Stimulated activated CD4-positive, alpha-beta T cell treated with anti-CD3 and anti-CD28 coated beads, TNF-alpha, amount 100 ng/mL, for 1 hour (primary cell): Measurements from ENCODE around the gene MARCHF7.
"Not testable (repeated sequence)": the region's sequence is repeated elsewhere in the genome, so short reads cannot be mapped to it uniquely, and the experiment has no call there.

Experiments used
- DNase-seq, 3 donors: peaks; one replicate each; pipeline ENCODE4 v3.0.0-alpha.2; 2020; ENCODE audit warnings: low read depth in 3 of 3, low spot score in 1 of 3

The MARCHF7 gene

DNA sequence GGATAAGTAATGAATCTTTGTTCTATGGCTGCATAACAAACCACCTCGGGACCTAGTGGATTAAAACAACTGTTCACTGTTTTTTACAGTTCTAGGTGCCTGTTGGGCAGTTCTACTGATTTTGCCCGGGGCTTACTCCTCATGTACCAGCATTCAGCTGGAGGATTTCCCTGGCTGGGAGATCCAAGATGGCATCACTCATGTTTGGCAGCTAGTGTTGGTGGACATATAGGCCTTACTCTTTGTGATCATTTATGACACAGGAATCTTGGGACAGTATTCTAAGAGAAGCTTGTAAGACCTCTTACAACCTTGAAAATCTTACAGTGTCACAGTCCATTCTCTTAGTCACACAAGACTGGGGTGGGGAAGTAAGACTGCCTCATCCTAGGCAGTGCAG lies 4.6 kb downstream of the MARCHF7 start:
- DNase-seq, result no peak

DNA sequence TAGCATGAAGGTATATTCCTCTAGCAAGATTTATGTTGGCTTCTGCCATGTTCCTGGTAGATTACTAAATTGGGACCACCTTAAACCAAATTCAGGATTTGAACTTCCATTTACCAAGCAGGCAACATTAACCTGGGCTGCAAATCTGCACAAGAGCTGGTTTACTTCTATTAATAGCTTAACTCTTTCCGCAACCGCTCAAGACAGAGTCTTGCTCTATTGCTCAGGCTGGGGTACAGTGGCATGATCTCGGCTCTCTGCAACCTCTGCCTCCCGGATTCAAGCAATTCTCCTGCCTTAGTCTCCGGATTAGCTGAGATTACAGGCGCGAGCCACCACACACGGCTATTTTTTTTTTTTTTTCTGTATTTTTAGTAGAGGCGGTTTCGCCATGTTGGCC lies 8.4 kb downstream of the MARCHF7 start:
- DNase-seq, result no peak

DNA sequence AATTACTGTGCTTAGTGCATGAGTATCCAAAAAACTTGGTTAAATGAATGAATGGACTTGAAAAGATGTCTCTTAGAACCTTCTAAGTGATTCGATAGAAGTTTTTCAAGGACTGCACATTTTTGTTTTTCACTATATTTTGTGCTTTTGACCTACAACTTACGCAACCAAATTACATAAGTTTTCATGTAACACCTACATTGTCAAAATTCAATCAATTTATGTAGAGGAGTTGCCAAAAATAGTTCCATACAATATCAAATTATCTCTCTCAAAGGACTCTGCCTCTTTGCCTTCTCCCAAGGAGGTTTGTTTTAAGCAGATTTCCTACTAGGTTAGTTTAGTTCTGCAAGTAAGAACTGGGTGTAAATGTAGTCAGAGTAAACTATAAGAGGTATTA lies 10.3 kb downstream of the MARCHF7 start:
- DNase-seq, result no peak

DNA sequence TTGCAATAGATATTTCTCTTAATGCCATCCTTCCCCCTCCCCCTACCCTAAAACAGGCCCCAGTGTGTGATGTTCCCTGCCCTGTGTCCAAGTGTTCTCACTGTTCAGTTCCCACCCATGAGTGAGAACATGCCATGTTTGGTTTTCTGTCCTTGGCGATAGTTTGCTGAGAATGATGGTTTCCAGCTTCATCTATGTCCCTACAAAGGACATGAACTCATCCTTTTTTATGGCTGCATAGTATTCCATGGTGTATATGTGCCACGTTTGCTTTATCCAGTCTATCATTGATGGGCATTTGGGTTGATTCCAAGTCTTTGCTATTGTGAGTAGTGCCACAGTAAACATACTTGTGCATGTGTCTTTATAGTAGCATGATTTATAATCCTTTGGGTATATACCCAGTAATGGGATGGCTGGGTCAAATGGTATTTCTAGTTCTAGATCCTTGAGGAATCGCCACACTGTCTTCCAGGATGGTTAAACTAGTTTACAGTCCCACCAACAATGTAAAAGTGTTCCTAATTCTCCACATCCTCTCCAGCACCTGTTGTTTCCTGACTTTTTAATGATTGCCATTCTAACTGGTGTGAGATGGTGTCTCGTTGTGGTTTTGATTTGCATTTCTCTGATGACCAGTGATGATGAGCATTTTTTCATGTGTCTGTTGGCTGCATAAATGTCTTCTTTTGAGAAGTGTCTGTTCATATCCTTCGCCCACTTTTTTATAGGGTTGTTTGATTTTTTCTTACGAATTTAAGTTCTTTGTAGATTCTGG lies 12.7 kb downstream of the MARCHF7 start:
- DNase-seq, result not testable (repeated sequence)

DNA sequence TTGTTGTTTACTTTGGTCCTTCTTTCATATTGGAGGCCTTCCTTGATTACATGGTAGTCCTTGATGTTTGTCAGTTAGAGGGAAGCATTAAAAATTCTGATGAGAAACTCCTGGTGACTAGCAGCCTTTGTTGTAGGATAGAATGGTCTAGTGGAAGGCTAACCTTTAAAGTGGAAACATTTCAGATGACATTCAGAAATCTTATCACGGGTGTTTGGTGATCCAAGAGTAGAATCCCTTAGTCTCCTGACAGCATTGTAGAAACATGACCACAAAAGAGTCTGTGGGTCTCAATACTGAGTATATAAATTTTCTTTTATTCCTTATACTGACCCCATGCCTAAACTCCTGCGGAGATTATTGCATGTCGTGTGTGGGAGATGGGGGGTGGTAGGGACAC lies 13.4 kb downstream of the MARCHF7 start:
- no peak for DNase-seq

DNA sequence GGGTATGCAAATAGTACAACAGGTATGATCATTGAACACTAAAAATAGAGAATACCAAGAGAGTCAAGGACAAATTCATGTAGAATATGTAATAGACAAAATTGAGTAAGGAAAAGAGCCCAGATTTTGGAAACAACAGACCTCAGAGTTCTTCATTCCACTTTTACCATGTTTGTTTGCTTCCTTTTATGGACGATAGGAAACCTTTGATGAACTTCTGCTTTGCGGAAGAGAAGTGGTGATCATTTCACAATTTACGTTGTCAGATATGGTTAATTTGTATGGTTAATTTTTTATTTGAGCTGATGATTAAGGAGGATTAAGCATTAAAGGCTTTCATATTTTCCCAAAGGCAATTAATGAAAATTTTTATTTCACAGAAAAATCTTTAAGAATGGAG lies 16.3 kb downstream of the MARCHF7 start:
- DNase-seq, result no peak

DNA sequence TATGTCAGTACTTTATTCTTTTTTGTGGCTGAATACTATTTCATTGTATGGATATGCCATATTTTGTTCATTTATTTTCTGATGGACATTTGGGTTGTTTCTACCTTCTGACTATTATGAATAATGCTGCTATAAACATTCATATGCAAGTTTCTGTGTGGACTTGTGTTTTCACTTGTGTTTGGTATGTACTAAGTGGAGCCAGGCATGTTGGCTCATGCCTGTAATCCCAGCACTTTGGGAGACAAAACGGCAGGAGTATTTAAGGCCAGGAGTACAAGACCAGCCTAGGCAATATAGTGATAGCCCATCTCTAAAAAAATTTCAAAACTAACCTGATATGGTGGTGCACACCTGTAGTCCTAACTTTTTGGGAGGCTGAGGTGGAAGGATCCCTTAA lies 23.3 kb downstream of the MARCHF7 start:
- no peak for DNase-seq

DNA sequence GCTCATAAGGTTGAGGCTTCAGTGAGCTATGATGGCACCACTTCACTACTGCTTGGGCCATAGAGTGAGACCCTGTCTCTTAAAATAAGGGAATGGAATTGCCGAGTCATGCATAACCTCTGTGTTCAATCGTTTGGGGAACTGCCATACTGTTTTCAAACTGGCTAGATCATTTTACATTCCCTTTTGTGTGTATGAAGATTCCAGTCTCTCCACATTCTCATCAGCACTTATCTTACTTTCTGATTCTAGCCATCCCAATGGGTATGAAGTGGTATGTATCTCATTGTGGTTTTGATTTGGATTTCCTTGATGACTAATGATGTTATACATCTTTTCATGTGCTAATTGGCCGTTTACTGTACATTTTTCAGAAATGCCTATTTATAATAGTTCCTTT lies 23.7 kb downstream of the MARCHF7 start:
- no peak for DNase-seq

DNA sequence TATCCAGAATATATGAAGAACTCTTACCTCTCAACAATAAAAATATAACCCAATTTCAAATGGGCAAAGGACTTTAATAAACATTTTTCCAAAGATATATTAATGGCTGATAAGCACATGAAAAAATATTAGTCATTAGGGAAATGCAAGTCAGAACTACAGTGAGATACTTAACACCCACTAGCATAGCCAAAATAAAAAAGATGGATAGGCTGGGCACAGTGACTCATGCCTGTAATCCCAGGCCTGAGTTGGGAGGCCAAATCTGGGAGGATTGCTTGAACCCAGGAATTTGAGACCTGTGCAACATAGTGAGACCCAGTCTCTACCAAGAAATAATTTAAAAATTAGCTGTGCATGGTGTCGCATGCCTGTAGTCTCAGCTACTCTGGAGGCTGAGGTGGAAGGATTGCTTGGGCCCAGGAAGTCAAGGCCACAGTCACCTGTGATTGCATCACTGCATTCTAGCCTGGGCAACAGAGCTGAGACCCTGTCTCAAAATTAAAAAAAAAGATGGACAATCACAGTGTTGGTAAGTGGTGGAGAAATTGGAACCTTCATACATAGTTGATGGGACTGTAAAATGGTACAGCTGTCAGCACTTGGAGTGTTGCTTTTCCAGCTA lies 25.1 kb downstream of the MARCHF7 start:
- no peak for DNase-seq

DNA sequence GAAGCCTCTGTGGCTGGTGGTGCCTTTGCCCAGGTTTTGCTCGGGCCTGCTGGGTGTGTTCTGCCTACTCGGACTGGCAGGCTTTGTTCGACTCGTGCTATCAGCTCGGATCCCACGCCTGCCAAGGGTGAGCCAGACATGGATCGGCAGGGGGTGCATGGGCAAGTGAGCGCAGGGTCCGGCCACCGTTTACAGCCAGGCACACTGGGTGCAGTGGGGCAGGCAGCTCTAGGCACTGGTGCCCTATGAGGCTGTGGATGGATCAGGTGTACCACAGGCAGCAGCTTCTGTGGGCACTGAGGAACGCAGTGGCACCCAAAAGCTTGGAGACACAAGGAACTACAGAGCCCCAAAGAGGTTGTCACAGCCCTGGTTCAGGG lies 25.6 kb downstream of the MARCHF7 start:
- DNase-seq, result no peak

DNA sequence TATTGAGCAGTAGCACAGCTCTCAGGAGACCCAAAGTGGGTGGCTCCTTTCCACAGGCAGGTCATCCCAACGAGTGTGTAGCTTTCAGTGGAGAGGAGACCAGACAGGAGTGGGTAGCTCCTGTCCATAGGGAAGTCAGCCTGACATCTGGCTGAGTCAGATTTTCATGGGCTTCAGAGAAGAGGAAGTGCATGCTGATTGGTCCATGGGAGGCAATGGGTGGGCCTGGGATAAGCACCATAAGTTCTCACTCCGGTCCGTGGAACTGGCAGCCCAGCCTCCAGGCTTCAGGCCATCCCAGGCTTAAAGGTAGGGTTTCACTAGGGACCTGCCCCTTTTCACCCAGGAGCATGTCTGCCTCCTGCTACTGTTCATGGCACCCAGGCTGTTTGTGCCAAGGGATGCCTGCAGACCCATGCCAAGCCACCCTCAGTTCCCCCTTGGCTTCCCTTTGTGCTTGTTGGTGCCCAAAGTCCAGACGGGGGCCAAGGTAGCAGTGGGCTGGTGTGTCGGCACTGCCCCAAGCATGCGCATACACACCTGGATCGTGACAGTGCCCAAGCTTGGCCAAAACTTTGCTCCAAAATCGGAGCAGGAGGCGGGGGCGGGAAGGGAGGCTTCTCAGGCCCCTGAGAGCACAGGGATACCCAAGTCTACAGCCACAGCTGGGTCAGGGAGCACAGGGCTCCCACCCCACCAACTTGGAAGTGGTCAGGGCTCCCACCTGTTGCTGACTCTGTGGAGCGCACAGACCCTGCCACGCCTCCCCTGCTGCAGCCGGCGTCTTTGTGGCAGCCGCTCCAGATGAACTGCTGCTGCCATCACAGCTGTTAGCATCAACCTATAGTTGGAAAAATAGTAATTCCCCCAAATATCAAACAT lies 26.4 kb downstream of the MARCHF7 start:
- no peak for DNase-seq

DNA sequence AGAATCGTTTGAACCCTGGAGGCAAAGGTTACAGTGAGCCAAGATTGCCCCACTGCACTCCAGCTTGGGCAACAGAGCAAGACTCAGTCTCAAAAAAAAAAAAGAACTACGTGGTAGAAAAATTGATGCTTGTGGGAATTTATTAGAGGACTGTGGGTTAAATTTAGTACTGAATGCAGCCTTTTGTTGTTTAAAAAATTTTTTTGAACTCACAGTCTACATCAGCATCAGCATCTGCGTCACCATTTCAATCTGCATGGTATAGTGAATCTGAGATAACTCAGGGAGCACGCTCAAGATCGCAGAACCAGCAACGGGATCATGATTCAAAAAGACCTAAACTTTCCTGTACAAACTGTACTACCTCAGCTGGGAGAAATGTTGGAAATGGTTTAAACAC lies 30.5 kb downstream of the MARCHF7 start:
- no peak for DNase-seq

DNA sequence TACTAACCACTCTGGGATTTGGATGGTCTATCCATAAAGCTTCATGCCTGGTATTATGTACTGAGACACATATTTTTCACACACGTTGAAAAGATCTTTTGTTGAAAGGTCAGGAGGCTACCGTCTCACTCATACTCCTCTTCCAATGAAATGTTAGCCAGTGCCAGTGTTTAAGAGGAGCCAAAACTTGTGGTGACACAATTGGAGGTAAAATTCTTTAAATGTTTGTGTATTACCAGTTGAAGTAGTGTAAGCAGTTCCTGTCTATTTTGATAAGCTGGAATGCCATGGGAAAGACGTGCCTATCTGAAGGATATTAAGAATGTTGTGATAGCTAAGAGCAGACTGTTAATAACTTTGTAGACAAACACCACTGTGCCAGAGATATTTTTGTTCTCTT lies 32.1 kb downstream of the MARCHF7 start:
- DNase-seq, result no peak

DNA sequence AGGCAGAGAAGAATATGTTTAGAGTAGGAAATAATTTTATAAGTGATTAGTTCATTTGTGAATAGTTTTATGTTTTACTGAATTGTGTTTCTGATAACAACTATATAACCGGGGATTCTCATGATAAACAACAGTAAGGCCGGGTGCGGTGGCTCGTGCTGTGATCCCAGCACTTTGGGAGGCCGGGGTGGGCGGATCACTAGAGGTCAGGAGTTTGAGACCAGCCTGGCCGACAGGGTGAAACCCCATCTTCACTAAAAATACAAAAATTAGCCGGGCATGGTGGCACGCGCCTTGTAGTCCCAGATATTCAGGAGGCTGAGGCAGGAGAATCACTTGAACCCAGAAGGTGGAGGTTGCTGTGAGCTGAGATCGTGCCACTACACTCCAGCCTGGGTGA lies 32.9 kb downstream of the MARCHF7 start:
- DNase-seq, result not testable (repeated sequence)

DNA sequence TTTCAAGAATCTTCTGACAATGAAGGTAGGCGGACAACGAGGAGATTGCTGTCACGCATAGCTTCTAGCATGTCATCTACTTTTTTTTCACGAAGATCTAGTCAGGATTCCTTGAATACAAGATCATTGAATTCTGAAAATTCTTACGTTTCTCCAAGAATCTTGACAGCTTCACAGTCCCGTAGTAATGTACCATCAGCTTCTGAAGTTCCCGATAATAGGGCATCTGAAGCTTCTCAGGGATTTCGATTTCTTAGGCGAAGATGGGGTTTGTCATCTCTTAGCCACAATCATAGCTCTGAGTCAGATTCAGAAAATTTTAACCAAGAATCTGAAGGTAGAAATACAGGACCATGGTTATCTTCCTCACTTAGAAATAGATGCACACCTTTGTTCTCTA lies 35.8 kb downstream of the MARCHF7 start:
- no peak for DNase-seq

DNA sequence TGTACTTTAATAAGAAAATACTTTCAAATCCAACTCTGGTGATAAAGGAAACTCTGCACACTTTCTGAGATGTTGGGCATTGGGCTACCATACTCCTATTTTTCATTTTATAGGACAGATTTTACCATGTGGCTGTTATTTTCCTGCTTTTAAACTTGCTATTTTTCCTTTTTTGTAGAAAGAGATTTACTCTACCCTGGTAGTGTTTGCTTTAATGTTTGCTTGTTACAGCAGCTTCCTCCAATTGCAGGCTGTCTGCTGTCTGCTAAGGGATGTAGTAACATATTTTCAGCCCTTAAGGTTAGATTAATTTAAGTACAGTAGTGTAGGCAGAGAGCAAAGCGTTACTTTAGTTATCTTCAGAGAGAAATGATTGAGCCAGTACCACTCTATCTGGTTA lies 38.6 kb downstream of the MARCHF7 start:
- DNase-seq, result no peak

DNA sequence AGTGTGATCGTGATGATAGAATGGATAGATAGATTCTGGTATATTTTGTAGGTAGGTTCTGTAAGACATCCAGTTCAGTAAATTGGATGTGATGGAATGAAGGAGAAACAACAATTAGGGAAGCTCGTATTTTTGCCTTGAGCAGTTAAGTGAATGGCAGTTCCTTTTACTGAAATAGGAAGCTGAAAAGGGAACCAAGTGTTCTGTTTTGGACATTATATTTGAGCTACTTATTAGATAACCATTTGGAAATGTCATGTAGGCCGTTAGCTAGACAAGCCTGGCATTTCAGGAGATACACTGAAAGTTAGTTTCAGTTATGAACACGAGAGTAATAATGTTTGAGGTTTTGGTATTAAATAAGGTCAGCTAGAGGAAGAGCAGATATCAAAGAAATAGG lies 41.5 kb downstream of the MARCHF7 start:
- no peak for DNase-seq

DNA sequence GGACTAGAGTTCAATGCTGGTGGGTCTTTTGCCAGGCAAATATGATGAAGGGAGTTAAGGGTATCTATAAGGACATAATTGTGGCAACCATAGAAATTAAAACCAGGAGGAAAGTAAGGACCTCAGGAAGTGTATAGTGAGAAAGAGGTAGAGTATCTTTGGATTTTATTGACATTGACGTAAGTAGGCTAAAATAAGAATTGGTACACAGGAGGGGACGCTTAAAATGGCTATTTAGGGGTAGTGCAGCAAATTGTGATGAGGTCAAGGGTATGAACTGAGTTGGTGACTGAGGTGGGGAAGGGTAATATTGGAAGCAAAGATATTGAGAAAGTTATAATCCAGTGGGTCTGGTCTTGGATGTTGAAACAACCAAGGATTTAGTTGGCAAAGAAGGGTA lies 42.7 kb downstream of the MARCHF7 start:
- DNase-seq, result no peak

DNA sequence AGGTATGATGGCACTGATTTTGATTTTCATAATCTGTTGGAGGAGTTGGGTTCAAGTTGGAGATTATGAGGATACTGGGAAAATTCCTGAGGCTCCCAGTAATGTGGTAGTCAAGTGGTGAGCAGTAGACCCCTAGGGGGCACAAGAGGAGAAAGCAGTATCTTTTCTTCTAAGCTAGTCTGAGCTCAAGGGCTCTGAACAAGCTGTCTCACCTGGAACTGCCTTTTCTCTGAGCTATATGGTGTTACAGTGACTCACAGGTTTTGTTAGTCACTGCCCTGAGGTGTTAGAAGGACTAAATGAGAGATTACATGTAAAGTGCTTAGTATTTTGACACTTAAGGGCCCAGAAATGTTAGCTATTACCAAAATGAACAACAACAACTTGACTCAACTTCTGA lies 43.5 kb downstream of the MARCHF7 start:
- no peak for DNase-seq

DNA sequence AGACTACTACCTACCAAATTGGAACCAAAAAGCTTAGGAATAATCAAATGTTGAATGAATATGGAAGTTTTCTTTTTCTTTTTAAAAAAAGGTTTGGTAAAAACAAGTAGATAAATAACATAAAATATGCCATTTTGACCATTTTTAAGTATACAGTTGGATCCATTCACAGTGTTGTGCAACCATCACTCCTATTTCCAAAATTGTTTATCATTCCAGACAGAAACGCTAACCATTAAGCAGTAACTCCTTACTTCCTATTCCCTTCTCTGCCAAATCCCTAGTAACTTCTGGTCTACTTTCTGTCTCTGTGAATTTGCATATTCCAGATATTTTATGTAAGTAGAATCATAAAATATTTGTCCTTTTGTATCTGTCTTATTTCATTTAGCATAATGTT lies 45.9 kb downstream of the MARCHF7 start:
- no peak for DNase-seq

DNA sequence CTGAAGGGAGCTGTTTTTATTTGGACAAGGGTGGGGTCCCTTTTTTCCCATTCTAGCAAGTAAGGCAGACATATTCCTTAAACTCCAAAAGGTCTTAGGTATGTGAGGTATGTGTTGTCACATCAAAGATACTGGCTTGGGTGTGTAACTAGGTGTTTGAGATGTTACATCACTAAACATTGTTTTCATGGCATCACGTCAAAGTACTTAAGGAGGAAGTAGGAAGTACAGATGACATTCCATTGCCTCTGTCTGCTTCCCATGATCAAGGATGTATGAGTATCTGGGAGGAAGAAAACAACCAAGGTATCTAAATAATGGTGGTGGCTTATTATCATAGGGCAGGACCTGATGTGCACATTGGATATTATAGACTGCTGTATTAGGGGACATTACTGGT lies 46.4 kb downstream of the MARCHF7 start:
- DNase-seq, result no peak

DNA sequence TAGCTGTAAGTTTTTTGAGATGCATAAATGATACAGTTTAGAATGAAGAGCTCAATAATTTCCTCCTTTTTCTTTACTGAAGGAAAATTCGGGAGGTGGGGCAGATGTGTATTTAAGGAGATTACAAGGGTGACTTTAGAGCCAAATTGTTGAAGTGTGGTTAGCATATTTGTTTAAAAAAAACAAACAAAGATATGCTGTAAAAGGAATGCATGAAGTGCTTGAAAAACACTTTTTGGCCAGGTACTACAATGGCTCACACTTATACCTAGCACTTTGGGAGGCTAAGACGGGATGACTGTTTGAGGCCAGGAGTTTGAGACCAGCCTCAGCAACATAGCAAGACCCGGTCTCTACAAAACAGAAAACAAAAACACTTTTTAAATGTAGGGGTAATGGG lies 47.3 kb downstream of the MARCHF7 start:
- no peak for DNase-seq
